ENCODE results near the gene SLC17A7. TPM values are rescaled to one million over a fixed set of nuclear protein-coding genes. Genes with fewer than 3 reads are reported as not detected.

SLC17A7 gene
- polyA plus RNA-seq, 1 experiment: 0.10 TPM

- H3K36me3 ChIP-seq (ENCODE audit: control insufficient read depth, insufficient read depth, low read length): no peaks in the 10 kb centered on the region
- peaks cover 82% of the 10 kb centered on the region for H3K27me3 ChIP-seq (ENCODE audit: control insufficient read depth, insufficient read depth, low read length)
- no peak within 1 kb of the TSS for H3K4me3 ChIP-seq (ENCODE audit: low read depth, low read length)
- ChIA-PET POLR2A (interaction anchor here (0.6 kb wide), 1 partner anchor 17 kb away, joined by 4 read pairs; no protein-coding TSS in a partner anchor), CTCF (interaction anchor here (2.0 to 2.5 kb wide), 3 partner anchors 9 to 33 kb away, joined by 7 to 10 read pairs (median 9); no protein-coding TSS in a partner anchor)
- DNase-seq (ENCODE audit: low read depth): no peak
- TF ChIP-seq CTCF (IDR thresholded peaks at IDR 0.05; ENCODE audit: insufficient read depth, low read depth, low read length): no peak
These were observed 16.1 kb downstream of the SLC17A7 start, which contains the start of gene GFY for GRCh38 chr19:49425178-49425577. GFY (plus strand) TSS chr19:49425388; CDS start chr19:49426431, 1,043 bp downstream.

- no peak overlapping the region for H3K4me3 ChIP-seq (ENCODE audit: low read depth, low read length)
- no peaks in the 10 kb centered on the region for H3K36me3 ChIP-seq (ENCODE audit: control insufficient read depth, insufficient read depth, low read length)
- ChIA-PET CTCF (interaction anchor here (2.0 to 2.5 kb wide), 2 partner anchors 19 to 32 kb away, joined by 7 to 9 read pairs; no protein-coding TSS in a partner anchor), POLR2A (no interaction called here)
- no peak for TF ChIP-seq CTCF (IDR thresholded peaks at IDR 0.05; ENCODE audit: insufficient read depth, low read depth, low read length)
- no peak for DNase-seq (ENCODE audit: low read depth)
- H3K27me3 ChIP-seq (ENCODE audit: control insufficient read depth, insufficient read depth, low read length): peaks cover 84% of the 10 kb centered on the region
These were observed 17.4 kb downstream of the SLC17A7 start for GRCh38 chr19:49423985-49424303.

GRCh38 chr19:49423071-49423984 is 18.0 kb downstream of the SLC17A7 start, which contains the start of gene PTH2:
PTH2 (minus strand) TSS chr19:49423441; CDS start chr19:49423339, 102 bp downstream.
- Histone ChIP-seq H3K4me3 (ENCODE audit: low read depth, low read length) (no peak within 1 kb of the TSS), H3K27me3 (ENCODE audit: control insufficient read depth, insufficient read depth, low read length) (peaks cover 84% of the 10 kb centered on the region), H3K36me3 (ENCODE audit: control insufficient read depth, insufficient read depth, low read length) (no peaks in the 10 kb centered on the region)
- CTCF ChIA-PET: interaction anchor here (2.5 kb wide), 1 partner anchor 20 kb away, joined by 9 read pairs; no protein-coding TSS in a partner anchor
- DNase-seq (ENCODE audit: low read depth): no peak
- POLR2A ChIA-PET: no interaction called here
- no peak for TF ChIP-seq CTCF (IDR thresholded peaks at IDR 0.05; ENCODE audit: insufficient read depth, low read depth, low read length)

- peaks cover 81% of the 10 kb centered on the region for H3K27me3 ChIP-seq (ENCODE audit: control insufficient read depth, insufficient read depth, low read length)
- ChIA-PET CTCF (no interaction called here), POLR2A (no interaction called here)
- H3K4me3 ChIP-seq (ENCODE audit: low read depth, low read length): no peak overlapping the region
- H3K36me3 ChIP-seq (ENCODE audit: control insufficient read depth, insufficient read depth, low read length): no peaks in the 10 kb centered on the region
- TF ChIP-seq CTCF (IDR thresholded peaks at IDR 0.05; ENCODE audit: insufficient read depth, low read depth, low read length): peak; percentile 36
- DNase-seq (ENCODE audit: low read depth): no peak
These were observed 18.8 kb downstream of the SLC17A7 start for GRCh38 chr19:49422407-49423070.

GRCh38 chr19:49421878-49422202 is 19.5 kb downstream of the SLC17A7 start:
- DNase-seq (ENCODE audit: low read depth): no peak
- ChIA-PET POLR2A (no interaction called here), CTCF (no interaction called here)
- H3K4me3 ChIP-seq (ENCODE audit: low read depth, low read length): no peak overlapping the region
- no peaks in the 10 kb centered on the region for H3K36me3 ChIP-seq (ENCODE audit: control insufficient read depth, insufficient read depth, low read length)
- no peak for TF ChIP-seq CTCF (IDR thresholded peaks at IDR 0.05; ENCODE audit: insufficient read depth, low read depth, low read length)
- H3K27me3 ChIP-seq (ENCODE audit: control insufficient read depth, insufficient read depth, low read length): peaks cover 75% of the 10 kb centered on the region

Measured in BJ (cell line).